Heart right ventricle (tissue), 16 donors: ENCODE data around the gene SAP30BP. TPM values are rescaled to one million over a fixed set of nuclear protein-coding genes. Genes with fewer than 3 reads are reported as not detected.

Experiments
- ATAC-seq, 8 donors: fragments of 200-7000 bp; cut with Tn5 transposase; one replicate each; pipeline ENCODE4 v1.9.1; 2020; ENCODE audit warnings: mild to moderate bottlenecking in 8 of 8, moderate library complexity in 8 of 8, moderate number of reproducible peaks in 1 of 8
- DNase-seq, 2 donors: peaks; one replicate each; pipeline ENCODE4 v3.0.0-alpha.2; 2020
- H3K27ac ChIP-seq, 10 donors: fragments of 200-600 bp; sonication (generic) in 2 of 10; one replicate each; pipeline versions ENCODE4 v1.5.0 to v1.8.0; 2020 to 2022; ENCODE audit warnings: mild to moderate bottlenecking in 3 of 10
- H3K27me3 ChIP-seq, 7 donors: fragments of 200-600 bp; one replicate each; pipeline ENCODE4 v1.8.0; 2021 to 2022; ENCODE audit warnings: mild to moderate bottlenecking in 2 of 7
- H3K36me3 ChIP-seq, 9 donors: fragments of 200-600 bp; sonication (generic) in 1 of 9; one replicate each; pipeline versions ENCODE4 v1.5.0 to v1.8.0; 2020 to 2022; ENCODE audit warnings: mild to moderate bottlenecking in 2 of 9
- H3K4me1 ChIP-seq, 9 donors: fragments of 200-600 bp; sonication (generic) in 1 of 9; one replicate each; pipeline versions ENCODE4 v1.5.0 to v1.8.0; 2020 to 2022; ENCODE audit warnings: mild to moderate bottlenecking in 4 of 9
- H3K4me3 ChIP-seq, 10 donors: fragments of 200-600 bp; sonication (generic) in 2 of 10; one replicate each; pipeline versions ENCODE4 v1.5.0 to v1.8.0; 2020 to 2022; ENCODE audit warnings: mild to moderate bottlenecking in 7 of 10, moderate library complexity in 2 of 10
- H3K9me3 ChIP-seq, 11 donors: fragments of 200-600 bp in 10 of 11; sonication (generic) in 2 of 11; one replicate each; pipeline versions ENCODE4 v1.5.0 to v1.8.0; 2013 to 2022; ENCODE audit warnings: mild to moderate bottlenecking in 2 of 11, control low read depth in 1 of 11, moderate library complexity in 1 of 11
- CTCF ChIP-seq, 9 donors: fragments of 200-600 bp; sonication (generic) in 2 of 9; IDR thresholded peaks; one replicate each; pipeline versions ENCODE4 v1.5.0 to v1.8.0; 2021 to 2022; ENCODE audit warnings: antibody characterized with exemption in 9 of 9, mild to moderate bottlenecking in 5 of 9, moderate library complexity in 1 of 9
- WGBS, 2 donors: extraction: QIAGEN DNeasy Blood & Tissue Kit; methylation state at CpG; one replicate each; pipeline ENCODE4 v1.1.7; 2013; ENCODE audit warnings: inconsistent platforms in 1 of 2; 5-methylcytosine and 5-hydroxymethylcytosine counted together
- intact Hi-C, 10 donors: fragments of 100-400 bp; cut with DNase I; formaldehyde crosslinking; loops; one replicate each; pipeline versions ENCODE4 v1.11.1 to v1.14.2; 2022
- polyA plus RNA-seq, 2 donors: library from polyadenylated mRNA; stranded (reverse); fragments of 200-250 nt; gene quantifications; one replicate each; pipeline ENCODE4 v1.2.3, GENCODE V29; 2013
- total RNA-seq, 10 donors: library from RNA; stranded (reverse); fragmentation: NEBNext Ultra II Directional in 3 of 10; extraction: Animal tissue kit (Norgen Biotek cat#: 25700) in 3 of 10; gene quantifications; one replicate each; pipeline versions ENCODE4 v1.2.1 to v1.2.4, GENCODE V29; 2021 to 2023
- donor health status: Arrhythmogenic right ventricular cardiomyopathy.
- donor health status: ischemic (EF 13 %, LVEDD 7.1; RV severe dilation, severe dysfunction).
- donor health status: healthy with polysubstance abuse.
- donor health status: DM: no; HTN: yes; CAD: no.
- donor health status: DM: no; HTN: no; CAD: no.
- donor health status: ischemic (EF 25% LVEDD 6.9; RV normal size, moderate dysfunction).
- donor health status: ischemic (EF 25% LVEDD 5.7; RV mildly dilated, moderate dysfunction).
- donor health status: healthy.
- donor health status: DM: yes; HTN: yes; CAD: no.
- donor health status: Ischemic cardiomyopathy.
- donor health status: ischemic (EF 35%, LVEDD 5.7; RV mildly dilated, moderate dysfunction).
- donor health status: nonischemic (EF 11% LVEDD 7.7; RV severe dilation, severe dysfunction).
- donor health status: DM: yes; HTN: yes; CAD: no.
- donor health status: PGD.
- donor health status: ischemic (EF 29% LVEDD 5.4; RV normal size, mild dysfunction).
- donor health status: nonischemic (EF 23%, LVEDD 6.1; RV moderate dilation, normal function).

SAP30BP gene
- total and polyA plus RNA-seq, 12 donors, result 41.7 to 115 (median 56.0) TPM

- Histone ChIP-seq H3K4me3 (no peak overlapping the region), H3K9me3 (no peaks in the 10 kb centered on the region), H3K27me3 (no peaks in the 10 kb centered on the region), H3K36me3 (peaks cover 0 to 72% (median 27%) of the 10 kb centered on the region in 9 donors), H3K27ac (no peak overlapping the region), H3K4me1 (peaks cover 6 to 12% (median 12%) of the 10 kb centered on the region in 9 donors)
- TF ChIP-seq CTCF (IDR thresholded peaks at IDR 0.05), result no peak
- WGBS, 2 donors, result 96 to 97% methylated on average over 9 of the region's 9 CpGs
- DNase-seq (no peak), ATAC-seq (no peak)
- intact Hi-C loops, result no loop called here
Measured at GRCh38 chr17:75662511-75662910, 4.6 kb upstream of the SAP30BP start.

DNA sequence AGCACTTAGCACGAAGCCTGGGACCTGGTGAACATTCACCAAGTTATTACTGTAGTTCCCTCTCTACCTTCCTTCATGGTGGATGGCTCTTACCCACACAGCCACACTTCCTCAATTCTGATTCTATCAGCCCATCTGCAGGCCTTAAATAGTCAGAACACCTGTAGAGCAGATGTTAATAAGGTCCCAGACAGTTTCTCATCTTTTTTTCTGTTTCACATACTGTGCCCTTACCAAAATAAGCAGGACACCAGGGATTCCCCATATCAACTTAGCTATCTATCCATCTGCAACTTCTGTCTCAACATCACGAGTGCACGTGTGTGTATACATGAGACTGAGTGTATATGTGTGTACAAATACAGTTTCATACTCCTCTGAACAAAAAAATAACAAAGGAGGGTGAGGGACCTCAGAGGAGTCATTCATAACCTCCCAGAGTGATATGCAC, 3.0 kb upstream of the SAP30BP start:
- Histone ChIP-seq H3K27me3 (no peaks in the 10 kb centered on the region), H3K4me3 (no peak overlapping the region), H3K36me3 (peaks cover 0 to 65% (median 32%) of the 10 kb centered on the region in 9 donors), H3K4me1 (peaks cover 12 to 28% (median 23%) of the 10 kb centered on the region in 9 donors), H3K9me3 (no peaks in the 10 kb centered on the region), H3K27ac (no peak overlapping the region)
- intact Hi-C loops, result no loop called here
- ATAC-seq (no peak), DNase-seq (no peak)
- TF ChIP-seq CTCF (IDR thresholded peaks at IDR 0.05), result no peak
- WGBS, 2 donors, result 63 to 93% methylated on average over 3 of the region's 3 CpGs

DNA sequence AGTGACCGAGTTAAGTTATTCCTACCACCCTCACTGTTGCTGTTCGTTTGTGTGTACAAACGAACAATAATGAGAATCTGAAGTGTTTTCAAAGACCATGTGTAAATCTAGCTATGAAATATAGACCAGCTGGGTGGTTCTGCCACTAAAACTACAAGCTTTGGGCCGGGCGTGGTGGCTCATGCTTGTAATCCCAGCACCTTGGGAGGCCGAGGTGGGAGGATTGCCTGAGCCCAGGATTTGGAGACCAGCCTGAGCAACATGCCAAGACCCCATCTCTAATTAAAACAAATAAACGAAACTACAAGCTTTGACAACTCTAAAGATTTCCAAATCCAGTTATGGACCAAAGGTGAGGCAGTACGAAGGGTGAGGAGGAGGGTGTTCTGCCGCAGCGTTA, 1.2 kb upstream of the SAP30BP start:
- H3K4me1 ChIP-seq, result peaks cover 12 to 35% (median 24%) of the 10 kb centered on the region in 9 donors
- peaks cover 0 to 65% (median 36%) of the 10 kb centered on the region in 9 donors for H3K36me3 ChIP-seq
- whole genome bisulfite sequencing, 2 donors, result 86 to 87% methylated on average over 10 of the region's 10 CpGs
- no peak for DNase-seq
- H3K27ac ChIP-seq, result no peak overlapping the region
- intact Hi-C loops, result no loop called here
- H3K9me3 ChIP-seq, result no peaks in the 10 kb centered on the region
- no peak for TF ChIP-seq CTCF (IDR thresholded peaks at IDR 0.05)
- peak overlapping the region in 8 of 10 donors; percentile 62 to 100 (median 86) for H3K4me3 ChIP-seq
- no peak for ATAC-seq
- H3K27me3 ChIP-seq, result no peaks in the 10 kb centered on the region

DNA sequence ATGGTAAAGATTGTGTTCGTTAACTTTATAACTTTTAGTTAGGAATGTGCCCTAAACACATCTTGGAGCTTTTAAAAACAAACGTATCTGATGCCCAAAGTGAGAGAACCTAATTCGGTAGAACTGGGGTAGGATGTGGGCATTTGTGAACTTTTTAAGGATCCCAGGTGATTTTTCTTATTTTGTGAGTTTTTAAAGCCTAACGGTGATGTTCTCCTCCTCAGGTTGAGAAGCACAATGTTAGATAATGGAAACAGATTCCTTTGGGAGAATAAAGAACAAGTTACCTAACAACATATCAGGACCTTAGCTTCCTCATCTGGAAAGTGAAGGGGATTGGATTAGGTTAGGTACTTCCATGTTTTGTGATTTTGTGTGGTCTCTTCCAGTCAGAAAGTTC, 687 bp downstream of the SAP30BP start:
- no peak for ATAC-seq
- peak overlapping the region; percentile 62 to 100 (median 86) for H3K4me3 ChIP-seq
- intact Hi-C loops, result no loop called here
- peaks cover 12 to 36% (median 24%) of the 10 kb centered on the region in 9 donors for H3K4me1 ChIP-seq
- no peaks in the 10 kb centered on the region for H3K9me3 ChIP-seq
- WGBS, 2 donors, result 7 to 10% methylated on average over 4 of the region's 4 CpGs
- no peak for DNase-seq
- H3K27ac ChIP-seq, result peak overlapping the region in 8 of 10 donors; percentile 73 to 94 (median 87)
- H3K36me3 ChIP-seq, result peaks cover 0 to 65% (median 37%) of the 10 kb centered on the region in 9 donors
- no peaks in the 10 kb centered on the region for H3K27me3 ChIP-seq
- TF ChIP-seq CTCF (IDR thresholded peaks at IDR 0.05), result no peak
